Nephron (organoid): ENCODE measurements around the gene SCAI.

Source experiments
- H3K27ac Mint-ChIP-seq, 3 experiments: 2 replicates each; pipeline ENCODE4 v1.8.0; 2020; ENCODE audit warnings: mixed read lengths in 3 of 3, mild to moderate bottlenecking in 2 of 3, moderate library complexity in 1 of 3
- H3K27me3 Mint-ChIP-seq: 2 replicates; pipeline ENCODE4 v1.8.0; 2021; ENCODE audit warnings: low read depth, mild to moderate bottlenecking, moderate library complexity, mixed read lengths
- H3K36me3 Mint-ChIP-seq: 2 replicates; pipeline ENCODE4 v1.8.0; 2020; ENCODE audit warnings: low read depth, mixed read lengths
- H3K4me1 Mint-ChIP-seq: 2 replicates; pipeline ENCODE4 v1.8.0; 2020; ENCODE audit warnings: mixed read lengths
- H3K4me3 Mint-ChIP-seq, 3 experiments: 2 replicates each; pipeline ENCODE4 v1.8.0; 2020; ENCODE audit warnings: mild to moderate bottlenecking in 3 of 3, mixed read lengths in 3 of 3, moderate library complexity in 2 of 3
- H3K9me3 Mint-ChIP-seq: 2 replicates; pipeline ENCODE4 v1.8.0; 2020; ENCODE audit warnings: mixed read lengths
- CTCF ChIP-seq, 3 experiments: fragments of 200-600 bp; sonication (generic); IDR thresholded peaks; one replicate each; pipeline ENCODE4 v1.5.0; 2021; ENCODE audit warnings: antibody characterized with exemption in 3 of 3; ENCODE audit not compliant: unreplicated experiment in 3 of 3

SCAI gene

GRCh38 chr9:125153712-125154367 lies 10.5 kb upstream of the SCAI start:
- no peak for TF ChIP-seq CTCF (IDR thresholded peaks at IDR 0.05; ENCODE audit: unreplicated experiment in 3 of 3)
- no peak overlapping the region for H3K27ac Mint-ChIP-seq
- H3K4me3 Mint-ChIP-seq: no peak overlapping the region
- no peaks in the 10 kb centered on the region for H3K4me1 Mint-ChIP-seq
- H3K36me3 Mint-ChIP-seq: peaks cover 55% of the 10 kb centered on the region
- H3K9me3 Mint-ChIP-seq: no peaks in the 10 kb centered on the region
- no peaks in the 10 kb centered on the region for H3K27me3 Mint-ChIP-seq

GRCh38 chr9:125151730-125152129 lies 8.4 kb upstream of the SCAI start:
- H3K36me3 Mint-ChIP-seq: peaks cover 46% of the 10 kb centered on the region
- no peak for TF ChIP-seq CTCF (IDR thresholded peaks at IDR 0.05; ENCODE audit: unreplicated experiment in 3 of 3)
- H3K4me1 Mint-ChIP-seq: no peaks in the 10 kb centered on the region
- H3K4me3 Mint-ChIP-seq: no peak overlapping the region
- no peak overlapping the region for H3K27ac Mint-ChIP-seq
- no peaks in the 10 kb centered on the region for H3K27me3 Mint-ChIP-seq
- no peaks in the 10 kb centered on the region for H3K9me3 Mint-ChIP-seq

GRCh38 chr9:125150349-125151245 lies 7.3 kb upstream of the SCAI start:
- Mint-ChIP-seq H3K27ac (no peak overlapping the region), H3K4me1 (no peaks in the 10 kb centered on the region), H3K36me3 (peaks cover 43% of the 10 kb centered on the region), H3K4me3 (no peak overlapping the region), H3K9me3 (no peaks in the 10 kb centered on the region), H3K27me3 (no peaks in the 10 kb centered on the region)
- no peak for TF ChIP-seq CTCF (IDR thresholded peaks at IDR 0.05; ENCODE audit: unreplicated experiment in 3 of 3)

GRCh38 chr9:125147401-125147951 lies 4.1 kb upstream of the SCAI start:
- Mint-ChIP-seq H3K36me3 (peaks cover 27% of the 10 kb centered on the region), H3K27ac (no peak overlapping the region), H3K4me1 (peaks cover 8% of the 10 kb centered on the region), H3K9me3 (no peaks in the 10 kb centered on the region), H3K4me3 (no peak overlapping the region), H3K27me3 (no peaks in the 10 kb centered on the region)
- no peak for TF ChIP-seq CTCF (IDR thresholded peaks at IDR 0.05; ENCODE audit: unreplicated experiment in 3 of 3)

- Mint-ChIP-seq H3K9me3 (no peaks in the 10 kb centered on the region), H3K4me1 (peaks cover 11% of the 10 kb centered on the region), H3K36me3 (peaks cover 15% of the 10 kb centered on the region), H3K27me3 (no peaks in the 10 kb centered on the region), H3K27ac (no peak overlapping the region), H3K4me3 (no peak overlapping the region)
- no peak for TF ChIP-seq CTCF (IDR thresholded peaks at IDR 0.05; ENCODE audit: unreplicated experiment in 3 of 3)
Measured at GRCh38 chr9:125146247-125146646, 2.9 kb upstream of the SCAI start.
